ENCODE measurements around the gene CHST3. TPM values are rescaled to one million over a fixed set of nuclear protein-coding genes. Genes with fewer than 3 reads are reported as not detected.

CHST3 gene
- total RNA-seq, 1 donor from 2014 or later = 0.83 TPM

GRCh38 chr10:71998840-71999194 lies 34.6 kb downstream of the CHST3 start:
- Mint-ChIP-seq H3K4me3 (ENCODE audit: unreplicated experiment) (peak overlapping the region; percentile 16), H3K9me3 (ENCODE audit: unreplicated experiment) (peaks cover 4% of the 10 kb centered on the region), H3K4me1 (ENCODE audit: low read depth, unreplicated experiment) (peaks cover 7% of the 10 kb centered on the region), H3K27ac (ENCODE audit: unreplicated experiment) (no peak overlapping the region), H3K36me3 (ENCODE audit: unreplicated experiment) (no peaks in the 10 kb centered on the region), H3K27me3 (ENCODE audit: unreplicated experiment) (peaks cover 7% of the 10 kb centered on the region)
- DNase-seq = no peak
- TF ChIP-seq CTCF (IDR thresholded peaks at IDR 0.05; ENCODE audit: partially characterized antibody, unreplicated experiment) = no peak

GRCh38 chr10:71999360-72000072 lies 35.3 kb downstream of the CHST3 start:
- Mint-ChIP-seq H3K27ac (ENCODE audit: unreplicated experiment) (peak overlapping the region; percentile 23), H3K9me3 (ENCODE audit: unreplicated experiment) (peaks cover 4% of the 10 kb centered on the region)

DNA sequence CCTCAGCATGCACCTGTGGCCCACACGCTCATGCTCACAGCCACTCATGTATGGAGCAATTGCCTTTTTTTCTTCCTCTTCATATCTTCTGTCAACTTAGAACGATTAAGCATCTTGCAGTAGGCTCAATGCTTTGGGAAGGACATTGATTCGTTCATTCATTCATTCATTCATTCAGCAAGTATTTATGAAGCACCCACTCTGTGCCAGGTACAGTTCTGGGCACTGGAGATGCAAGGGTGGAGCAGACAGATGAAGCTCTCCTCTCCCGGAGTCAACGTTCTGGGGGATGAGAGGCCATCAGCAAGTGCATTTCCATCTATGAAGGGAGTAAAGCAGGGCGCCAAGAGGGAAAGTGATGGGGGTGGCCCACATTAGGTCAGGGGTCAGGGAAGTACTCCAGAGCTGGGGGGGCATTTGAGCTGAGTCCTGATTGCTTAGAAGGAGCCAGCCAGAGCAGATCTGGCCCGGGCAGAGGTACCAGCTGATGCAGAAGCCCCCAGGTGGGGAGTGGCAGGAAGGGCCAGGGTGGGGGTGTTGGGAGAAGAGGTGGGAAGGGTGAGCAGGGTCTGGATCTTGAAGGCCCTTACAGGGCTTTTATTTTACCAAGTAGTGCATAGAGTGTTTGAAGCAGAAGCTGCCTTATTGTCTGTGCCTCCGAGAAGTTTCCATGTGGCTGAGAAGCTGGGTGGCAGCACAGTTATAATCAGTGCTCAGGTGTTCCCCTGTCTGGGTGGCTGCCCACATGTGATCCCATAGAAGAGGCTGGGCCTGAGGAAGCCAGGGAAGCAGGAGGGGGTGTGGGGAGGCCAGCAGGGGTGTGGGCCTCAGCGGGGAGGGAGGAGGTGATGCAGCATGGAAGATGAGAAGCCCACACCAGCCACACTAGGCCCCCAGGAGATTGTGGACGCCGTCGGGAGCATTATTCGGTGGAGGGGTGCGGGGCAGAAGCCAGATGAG lies 36.2 kb downstream of the CHST3 start:
- TF ChIP-seq CTCF (IDR thresholded peaks at IDR 0.05; ENCODE audit: partially characterized antibody, unreplicated experiment) = no peak
- H3K4me1 Mint-ChIP-seq (ENCODE audit: low read depth, unreplicated experiment) = peaks cover 9% of the 10 kb centered on the region
- H3K27ac Mint-ChIP-seq (ENCODE audit: unreplicated experiment) = peak overlapping the region; percentile 23
- peaks cover 7% of the 10 kb centered on the region for H3K27me3 Mint-ChIP-seq (ENCODE audit: unreplicated experiment)
- H3K4me3 Mint-ChIP-seq (ENCODE audit: unreplicated experiment) = peak overlapping the region; percentile 52
- no peaks in the 10 kb centered on the region for H3K36me3 Mint-ChIP-seq (ENCODE audit: unreplicated experiment)
- DNase-seq = no peak
- peaks cover 4% of the 10 kb centered on the region for H3K9me3 Mint-ChIP-seq (ENCODE audit: unreplicated experiment)

More at GRCh38 chr10:71999360-72000072, 35.3 kb downstream of the CHST3 start:
- Mint-ChIP-seq H3K27me3 (ENCODE audit: unreplicated experiment) (peaks cover 7% of the 10 kb centered on the region), H3K4me3 (ENCODE audit: unreplicated experiment) (no peak overlapping the region), H3K4me1 (ENCODE audit: low read depth, unreplicated experiment) (peaks cover 8% of the 10 kb centered on the region), H3K36me3 (ENCODE audit: unreplicated experiment) (no peaks in the 10 kb centered on the region)
- TF ChIP-seq CTCF (IDR thresholded peaks at IDR 0.05; ENCODE audit: partially characterized antibody, unreplicated experiment) = no peak
- DNase-seq = no peak

- H3K4me1 Mint-ChIP-seq (ENCODE audit: low read depth, unreplicated experiment) = peaks cover 9% of the 10 kb centered on the region
- H3K9me3 Mint-ChIP-seq (ENCODE audit: unreplicated experiment) = peaks cover 4% of the 10 kb centered on the region
- no peak overlapping the region for H3K27ac Mint-ChIP-seq (ENCODE audit: unreplicated experiment)
- H3K36me3 Mint-ChIP-seq (ENCODE audit: unreplicated experiment) = no peaks in the 10 kb centered on the region
- no peak for DNase-seq
- H3K27me3 Mint-ChIP-seq (ENCODE audit: unreplicated experiment) = peaks cover 7% of the 10 kb centered on the region
- H3K4me3 Mint-ChIP-seq (ENCODE audit: unreplicated experiment) = no peak overlapping the region
- TF ChIP-seq CTCF (IDR thresholded peaks at IDR 0.05; ENCODE audit: partially characterized antibody, unreplicated experiment) = no peak
Measured at GRCh38 chr10:72001033-72001395, 36.8 kb downstream of the CHST3 start.

All from glutamatergic neuron (in vitro differentiated cells).